ENCODE results near the gene EXOC3.

EXOC3 gene

DNA sequence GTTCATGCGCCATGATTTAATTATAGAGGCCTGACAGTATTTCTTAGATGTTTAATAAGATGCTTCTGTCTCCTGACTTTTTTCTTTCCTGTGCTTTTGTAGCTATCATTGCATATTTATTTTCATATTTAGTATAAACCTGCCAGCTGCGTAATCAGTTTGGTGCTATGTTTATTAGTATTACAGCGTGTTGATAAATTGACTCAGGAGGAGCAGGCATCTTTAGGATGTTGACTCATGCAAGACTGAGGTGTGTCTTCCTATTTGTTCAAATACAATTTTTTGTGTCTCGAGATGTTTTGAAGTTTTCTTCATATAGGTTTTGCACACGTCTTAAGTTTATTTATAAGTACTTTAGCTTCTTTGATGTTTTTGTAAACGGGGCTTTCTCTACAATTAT is 35.9 kb upstream of the EXOC3 start:
- DNase-seq (ENCODE audit: low read depth), result no peak

DNA sequence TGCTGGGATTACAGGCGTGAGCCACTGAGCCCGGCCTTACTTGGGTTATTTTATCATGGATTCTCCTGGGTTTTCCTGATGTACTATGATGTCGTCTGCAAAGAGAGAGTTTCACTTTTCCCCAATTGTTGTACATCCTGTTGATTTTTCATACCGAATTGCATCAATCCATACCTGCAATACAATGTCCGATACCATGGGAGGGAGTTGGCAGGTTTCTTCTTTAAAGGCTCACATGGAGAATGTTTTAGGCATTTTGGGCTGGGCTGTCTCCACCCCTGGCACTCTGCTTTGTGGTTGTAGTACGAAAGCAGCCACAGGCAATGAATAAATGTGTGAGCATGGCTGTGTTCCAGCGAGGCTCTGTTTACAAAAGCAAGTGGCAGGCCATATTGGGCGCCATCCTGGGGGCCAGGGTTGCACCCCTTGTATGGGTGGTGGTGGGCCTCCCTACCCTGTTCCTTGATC is 35.1 kb upstream of the EXOC3 start:
- no peak for DNase-seq (ENCODE audit: low read depth)

- no peak for DNase-seq (ENCODE audit: low read depth)
Observed at GRCh38 chr5:410911-411517, 32.0 kb upstream of the EXOC3 start.

GRCh38 chr5:411728-412127 is 31.2 kb upstream of the EXOC3 start:
- DNase-seq (ENCODE audit: low read depth), result no peak

- DNase-seq (ENCODE audit: low read depth), result peak; percentile 84
Observed at GRCh38 chr5:414991-415927, 27.7 kb upstream of the EXOC3 start.

DNA sequence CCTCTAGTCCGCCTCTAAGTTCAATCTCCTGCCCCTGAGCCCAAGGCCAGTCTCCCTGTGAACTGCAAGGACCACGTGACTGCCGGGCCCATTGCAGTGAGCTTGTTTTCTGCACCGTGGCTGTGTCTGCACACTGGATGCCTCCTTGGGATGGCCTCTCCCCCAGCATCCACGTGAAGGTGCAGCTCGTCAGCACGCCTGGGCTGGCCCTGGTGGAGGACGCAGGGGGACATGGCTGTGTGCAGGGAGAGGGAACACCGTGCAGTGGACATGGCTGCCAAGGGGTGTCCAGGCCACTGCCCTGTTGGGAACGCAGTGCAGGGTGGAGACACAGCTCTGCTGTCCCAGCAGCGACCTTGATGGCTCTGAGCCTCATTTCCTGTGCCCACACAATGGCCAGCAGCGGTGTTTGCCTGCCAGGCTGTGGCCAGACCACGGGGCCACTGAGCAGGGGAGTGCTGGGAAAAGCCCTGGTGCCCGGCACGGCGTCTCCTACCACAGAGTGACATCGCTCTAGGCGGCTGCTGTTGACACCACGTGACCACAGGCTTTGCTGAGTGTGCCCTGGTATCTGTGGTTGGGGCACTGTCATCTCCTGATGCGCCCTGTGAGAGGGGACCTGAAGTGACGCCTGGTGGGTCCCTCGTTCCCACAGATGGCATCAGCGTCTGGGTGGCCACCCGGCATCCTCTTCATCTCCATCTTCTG is 26.9 kb upstream of the EXOC3 start:
- no peak for DNase-seq (ENCODE audit: low read depth)

DNA sequence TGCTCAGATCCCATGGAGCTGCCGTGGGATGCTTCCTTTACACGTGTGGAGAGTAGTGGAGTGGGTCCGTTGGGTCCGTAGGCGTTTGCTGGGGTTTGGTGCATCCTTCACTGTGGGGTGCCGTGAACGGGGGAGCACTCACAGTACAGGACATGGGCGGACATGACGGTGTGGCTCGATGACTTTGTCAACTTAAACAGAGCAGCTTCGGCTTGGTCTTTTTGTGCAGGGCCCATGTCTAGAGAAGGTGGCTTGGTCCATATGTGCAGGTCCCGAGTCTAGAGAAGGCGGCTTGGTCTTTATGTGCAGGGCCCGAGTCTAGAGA is 26.4 kb upstream of the EXOC3 start:
- no peak for DNase-seq (ENCODE audit: low read depth)

- no peak for DNase-seq (ENCODE audit: low read depth)
Observed at GRCh38 chr5:417301-418161, 25.4 kb upstream of the EXOC3 start.

- peak; percentile 80 for DNase-seq (ENCODE audit: low read depth)
Observed at GRCh38 chr5:418162-419121, 24.5 kb upstream of the EXOC3 start.

DNA sequence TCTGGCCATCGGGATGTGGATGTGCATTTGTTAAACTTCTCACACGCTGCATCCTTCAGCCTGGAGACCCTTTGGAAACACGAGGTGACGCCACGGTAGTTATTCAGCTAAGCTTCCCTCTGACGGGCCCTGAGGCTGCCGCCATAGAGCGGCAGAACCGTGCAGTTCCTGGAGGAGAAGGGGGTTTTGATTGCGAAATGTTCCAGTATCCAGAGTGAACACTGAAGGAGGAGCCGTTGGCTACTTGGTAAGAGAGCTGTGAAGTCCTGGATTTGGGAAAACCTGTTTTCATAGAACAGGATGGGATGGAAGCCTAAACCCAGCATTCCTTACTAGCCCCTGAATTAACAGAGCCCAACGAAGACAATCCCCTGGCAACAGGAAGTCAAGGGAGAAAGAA is 23.0 kb upstream of the EXOC3 start:
- peak; percentile 76 for DNase-seq (ENCODE audit: low read depth)

GRCh38 chr5:420632-421286 is 22.2 kb upstream of the EXOC3 start:
- DNase-seq (ENCODE audit: low read depth), result no peak

- no peak for DNase-seq (ENCODE audit: low read depth)
Observed at GRCh38 chr5:421287-421880, 21.6 kb upstream of the EXOC3 start.

DNA sequence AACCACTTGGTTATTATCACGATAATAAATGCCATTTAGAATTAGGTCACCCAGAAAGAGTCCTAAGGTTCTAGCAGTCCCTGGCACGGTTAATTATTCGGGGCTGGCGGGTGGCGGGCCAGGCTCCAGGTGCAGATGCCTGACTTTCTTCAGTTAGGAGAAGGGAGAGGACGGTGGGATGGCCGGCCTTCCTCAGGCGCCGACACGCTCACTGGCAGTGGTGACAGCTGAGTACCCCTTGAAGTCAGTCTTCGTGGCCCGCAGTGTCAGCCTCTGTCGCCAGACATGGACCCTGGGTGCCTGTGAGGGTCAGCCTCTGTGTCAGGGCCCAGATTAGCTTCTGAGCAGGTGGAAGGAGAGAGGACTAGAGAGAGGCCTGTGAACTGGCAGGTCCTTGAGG is 21.1 kb upstream of the EXOC3 start:
- DNase-seq (ENCODE audit: low read depth), result no peak

- no peak for DNase-seq (ENCODE audit: low read depth)
Observed at GRCh38 chr5:422323-423232, 20.4 kb upstream of the EXOC3 start.

DNA sequence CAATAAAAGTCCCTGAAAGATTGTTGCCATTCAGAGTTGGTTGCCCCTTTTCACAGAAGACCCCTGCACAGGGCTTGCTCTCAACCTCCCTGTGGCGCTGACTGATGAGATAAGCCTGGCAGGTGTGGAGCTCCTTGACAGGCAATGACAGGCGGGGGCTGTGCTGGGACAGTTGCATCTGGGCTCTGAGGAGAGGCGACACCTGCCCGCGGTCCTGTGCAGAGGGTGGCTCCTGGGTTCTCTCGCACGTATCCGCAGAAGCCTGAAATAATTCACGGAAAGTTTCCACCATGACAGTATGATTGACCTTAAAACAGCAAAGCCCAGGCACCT is 19.8 kb upstream of the EXOC3 start:
- no peak for DNase-seq (ENCODE audit: low read depth)

DNA sequence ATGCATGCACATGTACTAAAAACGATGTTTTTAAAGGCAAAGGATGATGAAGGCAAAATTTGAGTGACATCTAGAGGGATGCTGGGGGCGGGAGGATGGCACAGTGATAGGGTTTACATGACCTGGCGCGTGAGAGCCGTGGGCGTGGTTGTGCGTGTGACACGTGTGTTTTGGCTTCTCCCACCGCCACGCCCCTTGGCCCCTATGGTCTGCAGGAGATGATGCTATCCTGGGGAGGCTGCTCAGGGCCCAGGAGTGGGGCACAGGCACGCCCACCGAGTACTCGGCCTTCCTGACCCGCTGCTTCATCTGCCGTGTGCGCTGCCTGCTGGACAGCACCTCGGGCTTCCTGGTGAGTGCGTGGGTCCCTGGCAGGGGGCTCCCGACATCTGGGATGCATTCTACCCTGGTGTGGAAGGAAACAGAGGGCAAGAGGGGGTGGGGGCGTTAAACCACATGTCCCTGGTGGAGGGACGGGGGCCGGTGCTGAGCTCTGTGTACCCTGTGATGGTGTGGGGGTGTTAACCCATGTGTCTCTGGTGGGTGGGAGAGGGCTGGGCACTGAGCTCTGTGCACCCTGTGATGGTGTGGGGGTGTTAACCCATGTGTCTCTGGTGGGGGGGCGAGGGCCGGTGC is 19.2 kb upstream of the EXOC3 start:
- DNase-seq (ENCODE audit: low read depth), result no peak

DNA sequence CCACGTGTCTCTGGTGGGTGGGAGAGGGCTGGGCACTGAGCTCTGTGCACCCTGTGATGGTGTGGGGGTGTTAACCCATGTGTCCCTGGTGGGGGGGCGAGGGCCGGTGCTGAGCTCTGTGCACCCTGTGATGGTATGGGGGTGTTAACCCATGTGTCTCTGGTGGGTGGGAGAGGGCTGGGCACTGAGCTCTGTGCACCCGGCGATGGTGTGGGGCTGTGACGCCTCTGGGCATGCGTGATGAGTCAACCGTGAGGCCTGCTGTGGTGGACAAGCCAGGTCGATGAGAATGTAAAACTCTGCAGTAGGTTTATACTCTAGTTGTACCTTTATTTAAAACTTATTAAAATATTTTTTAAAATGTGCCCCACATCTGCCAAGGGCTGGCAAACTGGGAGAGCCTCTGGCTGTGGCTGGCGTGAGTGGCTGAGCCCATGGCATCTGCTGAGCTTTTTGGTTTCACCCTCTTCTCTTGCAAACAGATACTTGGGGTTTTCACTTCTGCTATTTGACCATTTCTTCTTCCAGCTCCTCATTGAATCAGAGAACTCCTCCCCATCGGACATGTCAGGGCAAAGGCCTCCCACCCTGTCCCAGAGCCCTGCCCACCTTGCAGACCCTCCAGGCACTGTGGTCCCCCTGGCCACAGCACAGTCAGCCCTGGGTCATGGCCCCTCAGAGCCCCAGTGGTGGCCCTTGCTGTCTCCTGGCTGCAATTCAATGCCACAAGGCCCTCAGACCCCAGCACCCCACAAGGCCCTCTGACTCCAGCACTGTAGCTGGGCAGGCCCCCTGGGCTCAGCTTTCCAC is 18.5 kb upstream of the EXOC3 start:
- peak; percentile 63 for DNase-seq (ENCODE audit: low read depth)

GRCh38 chr5:425714-426113 is 17.3 kb upstream of the EXOC3 start:
- DNase-seq (ENCODE audit: low read depth), result peak; percentile 19
